GM18909 (cell line): ENCODE data around the gene MED4.

Source experiments
- ATAC-seq: cut with Tn5 transposase; IDR thresholded peaks from one replicate; pipeline ENCODE4 v1.9.1; 2021; ENCODE audit warnings: mild to moderate bottlenecking; ENCODE audit not compliant: unreplicated experiment, poor library complexity

MED4 gene

GRCh38 chr13:48094781-48095502, at the start of gene MED4:
Gene MED4, minus strand, starts transcription at chr13:48095104. Its CDS starts 26 bp downstream, at chr13:48095078.
- ATAC-seq = peak; percentile 97

GRCh38 chr13:48144413-48145035, 49.6 kb upstream of the MED4 start:
- no peak for ATAC-seq

GRCh38 chr13:48142436-48142835, 47.5 kb upstream of the MED4 start:
- ATAC-seq = peak; percentile 96

- no peak for ATAC-seq
Measured at GRCh38 chr13:48138270-48138669, 43.4 kb upstream of the MED4 start.

GRCh38 chr13:48132961-48133360, 38.1 kb upstream of the MED4 start:
- ATAC-seq = no peak

GRCh38 chr13:48131533-48131932, 36.6 kb upstream of the MED4 start:
- ATAC-seq = no peak

GRCh38 chr13:48126944-48127830, 32.3 kb upstream of the MED4 start:
- peak; percentile 57 for ATAC-seq

GRCh38 chr13:48125794-48126228, 30.9 kb upstream of the MED4 start:
- no peak for ATAC-seq

GRCh38 chr13:48123812-48124211, 28.9 kb upstream of the MED4 start:
- no peak for ATAC-seq

GRCh38 chr13:48121733-48122132, 26.8 kb upstream of the MED4 start:
- ATAC-seq = no peak

- no peak for ATAC-seq
Measured at GRCh38 chr13:48120241-48120640, 25.3 kb upstream of the MED4 start.

- ATAC-seq = no peak
Measured at GRCh38 chr13:48118030-48118429, 23.1 kb upstream of the MED4 start.

- no peak for ATAC-seq
Measured at GRCh38 chr13:48116808-48117207, 21.9 kb upstream of the MED4 start.

GRCh38 chr13:48113756-48114130, 18.8 kb upstream of the MED4 start:
- no peak for ATAC-seq

GRCh38 chr13:48112896-48113755, 18.2 kb upstream of the MED4 start:
- no peak for ATAC-seq

- no peak for ATAC-seq
Measured at GRCh38 chr13:48110931-48111721, 16.2 kb upstream of the MED4 start.

- no peak for ATAC-seq
Measured at GRCh38 chr13:48110132-48110868, 15.4 kb upstream of the MED4 start.

- no peak for ATAC-seq
Measured at GRCh38 chr13:48108106-48108505, 13.2 kb upstream of the MED4 start.

GRCh38 chr13:48097793-48098192, 2.9 kb upstream of the MED4 start:
- ATAC-seq = no peak
